ENCODE results near the gene NPIPB8. TPM values are rescaled to one million over a fixed set of nuclear protein-coding genes. Genes with fewer than 3 reads are reported as not detected.
A peak's percentile ranks its signal among the peaks of the same experiment; 100 is the strongest.

The NPIPB8 gene
- total and polyA plus RNA-seq, 2 of the 13 experiments (the other 11 are each of a cell fraction or from before 2014, with no cell fraction given), result 0.49 to 2.3 TPM

DNA sequence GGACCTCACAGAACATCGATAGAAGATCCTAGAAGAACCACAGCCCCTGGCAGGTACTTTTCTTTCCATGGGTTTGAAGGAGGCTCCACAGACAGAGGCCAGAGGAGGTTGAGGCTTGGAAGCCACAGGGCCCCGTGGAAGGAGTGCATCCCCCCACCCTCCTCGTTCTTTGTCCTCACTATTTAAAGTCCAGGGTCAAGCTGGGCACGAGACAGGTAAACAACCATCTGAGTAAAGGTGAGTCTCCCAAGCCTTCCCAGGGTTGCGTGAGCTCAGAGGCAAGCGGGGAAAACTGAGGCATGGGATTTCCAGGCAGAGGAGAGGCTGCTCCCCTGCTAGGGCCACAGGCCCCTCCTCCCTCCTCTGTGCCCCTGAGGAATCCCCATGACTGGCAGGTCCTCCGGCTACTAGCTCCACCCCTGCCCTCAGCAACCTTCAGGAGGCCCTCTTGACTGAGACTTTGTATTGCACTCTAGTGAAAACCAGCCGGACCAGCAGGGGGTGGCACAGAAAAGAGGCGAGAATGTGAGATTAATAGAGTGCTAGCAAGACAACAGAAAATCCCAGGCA is 40.1 kb upstream of the NPIPB8 start (continued):
- TF ChIP-seq, protein P1, sequence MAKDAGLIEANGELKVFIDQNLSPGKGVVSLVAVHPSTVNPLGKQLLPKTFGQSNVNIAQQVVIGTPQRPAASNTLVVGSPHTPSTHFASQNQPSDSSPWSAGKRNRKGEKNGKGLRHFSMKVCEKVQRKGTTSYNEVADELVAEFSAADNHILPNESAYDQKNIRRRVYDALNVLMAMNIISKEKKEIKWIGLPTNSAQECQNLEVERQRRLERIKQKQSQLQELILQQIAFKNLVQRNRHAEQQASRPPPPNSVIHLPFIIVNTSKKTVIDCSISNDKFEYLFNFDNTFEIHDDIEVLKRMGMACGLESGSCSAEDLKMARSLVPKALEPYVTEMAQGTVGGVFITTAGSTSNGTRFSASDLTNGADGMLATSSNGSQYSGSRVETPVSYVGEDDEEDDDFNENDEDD (CRISPR knock-in tag; IDR thresholded peaks at IDR 0.05; ENCODE audit: borderline replicate concordance), result no peak
- no peak for TF ChIP-seq ZNF292 (CRISPR knock-in tag; IDR thresholded peaks at IDR 0.05; ENCODE audit: borderline replicate concordance, low read depth)
- TF ChIP-seq U2AF2 (IDR thresholded peaks at IDR 0.05; ENCODE audit: low read depth, low read length), result no peak
- TF ChIP-seq, protein P2, sequence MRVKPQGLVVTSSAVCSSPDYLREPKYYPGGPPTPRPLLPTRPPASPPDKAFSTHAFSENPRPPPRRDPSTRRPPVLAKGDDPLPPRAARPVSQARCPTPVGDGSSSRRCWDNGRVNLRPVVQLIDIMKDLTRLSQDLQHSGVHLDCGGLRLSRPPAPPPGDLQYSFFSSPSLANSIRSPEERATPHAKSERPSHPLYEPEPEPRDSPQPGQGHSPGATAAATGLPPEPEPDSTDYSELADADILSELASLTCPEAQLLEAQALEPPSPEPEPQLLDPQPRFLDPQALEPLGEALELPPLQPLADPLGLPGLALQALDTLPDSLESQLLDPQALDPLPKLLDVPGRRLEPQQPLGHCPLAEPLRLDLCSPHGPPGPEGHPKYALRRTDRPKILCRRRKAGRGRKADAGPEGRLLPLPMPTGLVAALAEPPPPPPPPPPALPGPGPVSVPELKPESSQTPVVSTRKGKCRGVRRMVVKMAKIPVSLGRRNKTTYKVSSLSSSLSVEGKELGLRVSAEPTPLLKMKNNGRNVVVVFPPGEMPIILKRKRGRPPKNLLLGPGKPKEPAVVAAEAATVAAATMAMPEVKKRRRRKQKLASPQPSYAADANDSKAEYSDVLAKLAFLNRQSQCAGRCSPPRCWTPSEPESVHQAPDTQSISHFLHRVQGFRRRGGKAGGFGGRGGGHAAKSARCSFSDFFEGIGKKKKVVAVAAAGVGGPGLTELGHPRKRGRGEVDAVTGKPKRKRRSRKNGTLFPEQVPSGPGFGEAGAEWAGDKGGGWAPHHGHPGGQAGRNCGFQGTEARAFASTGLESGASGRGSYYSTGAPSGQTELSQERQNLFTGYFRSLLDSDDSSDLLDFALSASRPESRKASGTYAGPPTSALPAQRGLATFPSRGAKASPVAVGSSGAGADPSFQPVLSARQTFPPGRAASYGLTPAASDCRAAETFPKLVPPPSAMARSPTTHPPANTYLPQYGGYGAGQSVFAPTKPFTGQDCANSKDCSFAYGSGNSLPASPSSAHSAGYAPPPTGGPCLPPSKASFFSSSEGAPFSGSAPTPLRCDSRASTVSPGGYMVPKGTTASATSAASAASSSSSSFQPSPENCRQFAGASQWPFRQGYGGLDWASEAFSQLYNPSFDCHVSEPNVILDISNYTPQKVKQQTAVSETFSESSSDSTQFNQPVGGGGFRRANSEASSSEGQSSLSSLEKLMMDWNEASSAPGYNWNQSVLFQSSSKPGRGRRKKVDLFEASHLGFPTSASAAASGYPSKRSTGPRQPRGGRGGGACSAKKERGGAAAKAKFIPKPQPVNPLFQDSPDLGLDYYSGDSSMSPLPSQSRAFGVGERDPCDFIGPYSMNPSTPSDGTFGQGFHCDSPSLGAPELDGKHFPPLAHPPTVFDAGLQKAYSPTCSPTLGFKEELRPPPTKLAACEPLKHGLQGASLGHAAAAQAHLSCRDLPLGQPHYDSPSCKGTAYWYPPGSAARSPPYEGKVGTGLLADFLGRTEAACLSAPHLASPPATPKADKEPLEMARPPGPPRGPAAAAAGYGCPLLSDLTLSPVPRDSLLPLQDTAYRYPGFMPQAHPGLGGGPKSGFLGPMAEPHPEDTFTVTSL (CRISPR knock-in tag; IDR thresholded peaks at IDR 0.05; ENCODE audit: borderline replicate concordance), result no peak
- TF ChIP-seq ZMYM4 (CRISPR knock-in tag; IDR thresholded peaks at IDR 0.05), result peak; percentile 34; the same call in 1 of the 2 replicates
- TF ChIP-seq, protein P3, sequence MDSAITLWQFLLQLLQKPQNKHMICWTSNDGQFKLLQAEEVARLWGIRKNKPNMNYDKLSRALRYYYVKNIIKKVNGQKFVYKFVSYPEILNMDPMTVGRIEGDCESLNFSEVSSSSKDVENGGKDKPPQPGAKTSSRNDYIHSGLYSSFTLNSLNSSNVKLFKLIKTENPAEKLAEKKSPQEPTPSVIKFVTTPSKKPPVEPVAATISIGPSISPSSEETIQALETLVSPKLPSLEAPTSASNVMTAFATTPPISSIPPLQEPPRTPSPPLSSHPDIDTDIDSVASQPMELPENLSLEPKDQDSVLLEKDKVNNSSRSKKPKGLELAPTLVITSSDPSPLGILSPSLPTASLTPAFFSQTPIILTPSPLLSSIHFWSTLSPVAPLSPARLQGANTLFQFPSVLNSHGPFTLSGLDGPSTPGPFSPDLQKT (CRISPR knock-in tag; IDR thresholded peaks at IDR 0.05; ENCODE audit: borderline replicate concordance), result no peak
- TF ChIP-seq, protein P4, sequence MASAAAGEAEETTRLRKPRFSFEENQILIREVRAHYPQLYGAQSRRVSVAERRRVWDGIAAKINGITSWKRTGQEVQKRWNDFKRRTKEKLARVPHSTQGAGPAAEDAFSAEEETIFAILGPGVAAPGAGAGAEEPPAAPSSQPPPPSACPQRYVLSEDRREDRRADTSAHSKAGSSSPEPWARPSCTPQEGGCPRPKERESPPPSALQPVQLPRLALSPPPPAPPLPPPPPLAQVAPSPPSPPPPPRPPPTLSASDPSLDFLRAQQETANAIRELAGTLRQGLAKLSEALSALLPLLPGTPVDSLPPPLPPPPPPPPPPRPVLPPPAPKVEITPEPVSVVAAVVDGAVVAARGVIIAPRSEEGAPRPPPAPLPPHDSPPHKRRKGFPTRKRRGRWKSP (CRISPR knock-in tag; IDR thresholded peaks at IDR 0.05), result peak; percentile 20; the same call in 1 of the 2 replicates
- TF ChIP-seq NR2F1 (CRISPR knock-in tag; IDR thresholded peaks at IDR 0.05), result no peak
- TF ChIP-seq ISL2 (CRISPR knock-in tag; IDR thresholded peaks at IDR 0.05), result peak; percentile 25; the same call in 1 of the 2 replicates
- TF ChIP-seq BHLHE40 (IDR thresholded peaks at IDR 0.05; ENCODE audit: low read length), result 0 out of 2 replicates have a peak, but pooled peaks have one; percentile 41
- TF ChIP-seq KAT8 (CRISPR knock-in tag; IDR thresholded peaks at IDR 0.05), result 0 out of 2 replicates have a peak, but pooled peaks have one; percentile 1
- TF ChIP-seq ZNF256 (CRISPR knock-in tag; conservative IDR thresholded peaks at IDR 0.05), result no peak
- TF ChIP-seq ZNF709 (CRISPR knock-in tag; IDR thresholded peaks at IDR 0.05), result no peak
- no peak for TF ChIP-seq CCAR2 (optimal IDR thresholded peaks at IDR 0.05; ENCODE audit: low read depth, low read length)
- no peak for TF ChIP-seq HMGA1 (CRISPR knock-in tag; conservative IDR thresholded peaks at IDR 0.05)
- TF ChIP-seq ZBTB20 (CRISPR knock-in tag; IDR thresholded peaks at IDR 0.05; ENCODE audit: borderline replicate concordance, low read depth), result no peak
- TF ChIP-seq, protein P5, sequence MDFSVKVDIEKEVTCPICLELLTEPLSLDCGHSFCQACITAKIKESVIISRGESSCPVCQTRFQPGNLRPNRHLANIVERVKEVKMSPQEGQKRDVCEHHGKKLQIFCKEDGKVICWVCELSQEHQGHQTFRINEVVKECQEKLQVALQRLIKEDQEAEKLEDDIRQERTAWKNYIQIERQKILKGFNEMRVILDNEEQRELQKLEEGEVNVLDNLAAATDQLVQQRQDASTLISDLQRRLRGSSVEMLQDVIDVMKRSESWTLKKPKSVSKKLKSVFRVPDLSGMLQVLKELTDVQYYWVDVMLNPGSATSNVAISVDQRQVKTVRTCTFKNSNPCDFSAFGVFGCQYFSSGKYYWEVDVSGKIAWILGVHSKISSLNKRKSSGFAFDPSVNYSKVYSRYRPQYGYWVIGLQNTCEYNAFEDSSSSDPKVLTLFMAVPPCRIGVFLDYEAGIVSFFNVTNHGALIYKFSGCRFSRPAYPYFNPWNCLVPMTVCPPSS (IDR thresholded peaks at IDR 0.05), result no peak
- no peak for TF ChIP-seq PHF20 (CRISPR knock-in tag; IDR thresholded peaks at IDR 0.05)

Measured in HepG2 (cell line).